SK-N-SH (cell line): ENCODE data around the gene EPB41L4A. TPM values are rescaled to one million over a fixed set of nuclear protein-coding genes. Genes with fewer than 3 reads are reported as not detected.

Experiments
- CTCF ChIA-PET: fragments of 300-600, 350-600 bp; formaldehyde crosslinking; extraction: SDS; loops from one replicate; lab custom pipeline; 2021; lab: Yijun Ruan, JAX
- POLR2A ChIA-PET: fragments of 350-600 bp; sonication (Branson Sonifier 250); formaldehyde crosslinking; extraction: SDS; loops from one replicate; lab custom pipeline; 2020; ENCODE audit warnings: antibody characterized with exemption, inconsistent platforms; lab: Yijun Ruan, JAX
- DNase-seq: peaks from one replicate; pipeline ENCODE4 v3.0.0; 2012
- H2AFZ ChIP-seq: fragments of 200-600 bp; sonication (generic); 2 replicates; pipeline ENCODE4 v1.8.1; 2016; ENCODE audit warnings: antibody characterized with exemption, mild to moderate bottlenecking, low read depth
- H3F3A ChIP-seq: fragments of 200-600 bp; sonication (generic); replicated peaks from 2 replicates; pipeline ENCODE3; 2016; ENCODE audit warnings: antibody characterized with exemption, mild to moderate bottlenecking; ENCODE audit not compliant: insufficient read depth
- H3K27ac ChIP-seq, 2 experiments: fragments of 200-500 bp in 1 of 2; fragments of 200-600 bp in 1 of 2; sonication (Bioruptor generic) in 1 of 2; sonication (generic), shearing (Covaris generic) in 1 of 2; 2 replicates each; pipeline versions ENCODE4 v1.5.1 to v1.6.1; 2014 to 2016; ENCODE audit warnings: low read depth in 2 of 2, inconsistent platforms in 1 of 2, low read length in 1 of 2, mild to moderate bottlenecking in 1 of 2, mixed read lengths in 1 of 2
- H3K27me3 ChIP-seq: fragments of 200-600 bp; sonication (generic), shearing (Covaris generic); 2 replicates; pipeline ENCODE4 v1.6.1; 2016; ENCODE audit warnings: mixed run types; ENCODE audit not compliant: insufficient read depth
- H3K36me3 ChIP-seq, 2 experiments: fragments of 200-500 bp in 1 of 2; fragments of 200-600 bp in 1 of 2; sonication (Bioruptor generic) in 1 of 2; sonication (generic) in 1 of 2; replicated peaks in 1 of 2; 2 replicates each; pipeline versions ENCODE3 to v1.5.1; 2014 to 2016; ENCODE audit warnings: low read length in 1 of 2, mild to moderate bottlenecking in 1 of 2; ENCODE audit not compliant: insufficient read depth in 2 of 2, control insufficient read depth in 1 of 2
- H3K4me1 ChIP-seq, 2 experiments: fragments of 200-500 bp in 1 of 2; fragments of 200-600 bp in 1 of 2; sonication (Bioruptor generic) in 1 of 2; sonication (generic), shearing (Covaris generic) in 1 of 2; 2 replicates each; pipeline versions ENCODE4 v1.5.1 to v1.6.1; 2014 to 2016; ENCODE audit warnings: low read depth in 1 of 2, low read length in 1 of 2, mixed run types in 1 of 2; ENCODE audit not compliant: insufficient read depth in 2 of 2, control insufficient read depth in 1 of 2
- H3K4me2 ChIP-seq: fragments of 200-600 bp; sonication (generic), shearing (Covaris generic); 2 replicates; pipeline ENCODE4 v1.6.1; 2017; ENCODE audit warnings: mixed run types
- H3K4me3 ChIP-seq, 2 experiments: fragments of 200-500 bp in 1 of 2; fragments of 200-600 bp in 1 of 2; sonication (Bioruptor generic) in 1 of 2; sonication (generic), shearing (Covaris generic) in 1 of 2; 2 replicates each; pipeline versions ENCODE4 v1.5.1 to v1.8.1; 2014 to 2016; ENCODE audit warnings: low read depth in 2 of 2, inconsistent platforms in 1 of 2, low read length in 1 of 2, mild to moderate bottlenecking in 1 of 2, mixed read lengths in 1 of 2, moderate library complexity in 1 of 2
- H3K79me2 ChIP-seq: fragments of 200-600 bp; sonication (generic); 2 replicates; pipeline ENCODE4 v1.8.1; 2017; ENCODE audit warnings: mild to moderate bottlenecking; ENCODE audit not compliant: insufficient read depth
- H3K9ac ChIP-seq: fragments of 200-600 bp; sonication (generic); 2 replicates; pipeline ENCODE4 v1.6.1; 2017; ENCODE audit warnings: mixed run types
- H3K9me2 ChIP-seq: fragments of 200-600 bp; sonication (generic); 2 replicates; pipeline ENCODE4 v1.6.1; 2017; ENCODE audit warnings: mixed run types
- H3K9me3 ChIP-seq: fragments of 200-600 bp; sonication (generic); 2 replicates; pipeline ENCODE4 v1.6.1; 2017; ENCODE audit warnings: mixed run types, mild to moderate bottlenecking, moderate library complexity
- H4K20me1 ChIP-seq: fragments of 200-600 bp; sonication (generic); 2 replicates; pipeline ENCODE4 v1.6.1; 2017; ENCODE audit warnings: mild to moderate bottlenecking, mixed run types; ENCODE audit not compliant: insufficient read depth
- CHD2 ChIP-seq: fragments of 150-350 bp; IDR thresholded peaks from 2 replicates; pipeline ENCODE4 v1.6.1; 2018; ENCODE audit warnings: low read length; ENCODE audit not compliant: partially characterized antibody
- EP300 ChIP-seq, 2 experiments: IDR thresholded peaks; 2 replicates each; pipeline versions ENCODE4 v1.4.0 to v1.6.1; 2012; ENCODE audit warnings: borderline replicate concordance in 1 of 2, low read depth in 1 of 2, low read length in 1 of 2
- FOXM1 ChIP-seq: IDR thresholded peaks from 2 replicates; pipeline ENCODE4 v1.4.0; 2012; ENCODE audit warnings: low read depth, mild to moderate bottlenecking
- JUND ChIP-seq: IDR thresholded peaks from 2 replicates; pipeline ENCODE4 v1.4.0; 2012
- MXI1 ChIP-seq: IDR thresholded peaks from 2 replicates; pipeline ENCODE4 v1.6.1; 2012; ENCODE audit warnings: mild to moderate bottlenecking, low read depth, low read length, improper control_type of control experiment
- NFIC ChIP-seq: IDR thresholded peaks from 2 replicates; pipeline ENCODE4 v1.4.0; 2012; ENCODE audit warnings: borderline replicate concordance
- NRF1 ChIP-seq: IDR thresholded peaks from 2 replicates; pipeline ENCODE4 v1.6.1; 2012; ENCODE audit warnings: low read depth, mild to moderate bottlenecking, low read length
- PBX3 ChIP-seq: IDR thresholded peaks from 2 replicates; pipeline ENCODE4; 2012
- POLR2AphosphoS5 ChIP-seq: IDR thresholded peaks from 2 replicates; pipeline ENCODE4 v1.6.1; 2012; ENCODE audit warnings: low read depth, low read length
- RCOR1 ChIP-seq: fragments of 150-350 bp; IDR thresholded peaks from 2 replicates; pipeline ENCODE4 v1.6.1; 2017; ENCODE audit warnings: antibody characterized with exemption, low read length
- SIN3A ChIP-seq: IDR thresholded peaks from 2 replicates; pipeline ENCODE4 v1.6.1; 2012; ENCODE audit warnings: low read depth, mild to moderate bottlenecking, low read length, moderate library complexity, borderline replicate concordance
- SMC3 ChIP-seq: IDR thresholded peaks from 2 replicates; pipeline ENCODE4 v1.6.1; 2012; ENCODE audit warnings: low read depth, low read length, improper control_type of control experiment
- ZBTB33 ChIP-seq: IDR thresholded peaks from 2 replicates; pipeline ENCODE4 v1.4.0; 2012; ENCODE audit warnings: low read depth, borderline replicate concordance
- WGBS: methylation state at CpG from one replicate; pipeline ENCODE4 v1.1.6; 2017; ENCODE audit warnings: low lambda C conversion rate; 5-methylcytosine and 5-hydroxymethylcytosine counted together
- polyA plus RNA-seq, 3 experiments: library from polyadenylated mRNA; depleted of rRNA; stranded (reverse); fragments of >200 nt; gene quantifications; 2 replicates each; pipeline ENCODE4 v1.2.3, GENCODE V29; 2012
- TF ChIP-seq, protein P1 (sequence below): fragments of 150-350 bp; IDR thresholded peaks from 2 replicates; pipeline ENCODE4 v1.6.1; 2016; ENCODE audit warnings: mild to moderate bottlenecking, low read depth, low read length

Gene EPB41L4A
- polyA plus RNA-seq, 1 of the 3 experiments (the other 2 are of a cell fraction), result 0.07 TPM

DNA sequence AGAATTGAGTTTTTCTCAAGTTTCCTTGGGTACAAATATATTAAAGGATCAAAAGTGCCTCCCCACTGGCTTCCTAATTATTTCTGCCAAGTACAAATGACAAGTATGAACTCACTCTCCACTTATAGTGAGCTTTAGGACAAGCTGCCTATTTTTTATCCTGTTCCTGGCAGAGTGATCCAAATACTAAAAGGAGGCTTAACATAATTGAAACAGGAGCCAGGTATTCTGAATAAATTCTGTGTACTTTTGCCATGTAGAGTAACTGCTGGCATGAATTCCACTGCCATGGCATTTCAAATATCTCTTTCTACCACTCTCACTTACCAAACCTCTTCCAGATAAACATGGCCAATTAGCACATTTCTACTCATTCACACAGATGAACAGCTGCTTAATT is 171.1 kb downstream of the EPB41L4A start (continued):
- TF ChIP-seq, protein P1, sequence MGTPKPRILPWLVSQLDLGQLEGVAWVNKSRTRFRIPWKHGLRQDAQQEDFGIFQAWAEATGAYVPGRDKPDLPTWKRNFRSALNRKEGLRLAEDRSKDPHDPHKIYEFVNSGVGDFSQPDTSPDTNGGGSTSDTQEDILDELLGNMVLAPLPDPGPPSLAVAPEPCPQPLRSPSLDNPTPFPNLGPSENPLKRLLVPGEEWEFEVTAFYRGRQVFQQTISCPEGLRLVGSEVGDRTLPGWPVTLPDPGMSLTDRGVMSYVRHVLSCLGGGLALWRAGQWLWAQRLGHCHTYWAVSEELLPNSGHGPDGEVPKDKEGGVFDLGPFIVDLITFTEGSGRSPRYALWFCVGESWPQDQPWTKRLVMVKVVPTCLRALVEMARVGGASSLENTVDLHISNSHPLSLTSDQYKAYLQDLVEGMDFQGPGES, result no peak
- TF ChIP-seq MXI1, result no peak
- no peak for TF ChIP-seq EP300 (IDR thresholded peaks at IDR 0.05; ENCODE audit: borderline replicate concordance in 1 of 2, low read depth in 1 of 2, low read length in 1 of 2)
- no peak for TF ChIP-seq SMC3
- no peak for TF ChIP-seq FOXM1
- no peak for TF ChIP-seq NRF1

DNA sequence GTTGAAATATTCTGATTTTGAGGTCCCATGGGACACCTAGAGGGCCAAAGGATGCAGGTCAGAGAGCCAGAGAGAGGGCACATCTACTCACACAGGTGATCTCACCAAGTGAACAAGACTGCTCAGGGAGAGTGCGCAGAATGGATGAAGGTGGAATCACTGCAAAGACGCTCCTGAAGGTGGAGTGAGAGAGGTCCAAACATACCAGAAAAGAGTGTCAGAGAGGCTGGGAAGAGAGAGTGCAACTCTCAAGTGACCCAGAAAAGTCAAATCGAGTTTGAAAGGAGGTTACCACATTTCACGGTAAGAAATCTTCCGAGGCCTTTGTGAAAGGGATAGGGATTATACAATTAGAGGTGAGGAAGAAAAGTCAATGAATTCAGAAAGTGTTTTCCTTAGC is 173.4 kb downstream of the EPB41L4A start:
- Histone ChIP-seq H3K9ac (no peak overlapping the region), H3K79me2 (no peaks in the 10 kb centered on the region), H3K4me3 (no peak overlapping the region), H4K20me1 (no peaks in the 10 kb centered on the region), H3K4me2 (no peak overlapping the region), H3K9me3 (no peaks in the 10 kb centered on the region), H3K36me3 (no peaks in the 10 kb centered on the region), H3K4me1 (no peaks in the 10 kb centered on the region), H2AFZ (no peak overlapping the region), H3K9me2 (no peaks in the 10 kb centered on the region), H3K27me3 (no peaks in the 10 kb centered on the region), H3F3A (no peaks in the 10 kb centered on the region), H3K27ac (no peak overlapping the region)
- no peak for TF ChIP-seq NFIC
- no peak for TF ChIP-seq SIN3A
- TF ChIP-seq CHD2, result no peak
- TF ChIP-seq POLR2AphosphoS5, result no peak
- no peak for TF ChIP-seq ZBTB33
- TF ChIP-seq JUND, result no peak
- no peak for TF ChIP-seq PBX3
- no peak for TF ChIP-seq RCOR1
- no peak for TF ChIP-seq SMC3
- CTCF ChIA-PET, result no interaction called here
- DNase-seq, result no peak
- 65% methylated on average over 5 of the region's 5 CpGs for WGBS
- POLR2A ChIA-PET, result no interaction called here
